Keratinocyte (primary cell): ENCODE measurements around the gene LEAP2.

ENCODE experiments used
- CTCF ChIP-seq, 3 experiments: IDR thresholded peaks in 1 of 3; conservative IDR thresholded peaks in 1 of 3; optimal IDR thresholded peaks in 1 of 3; 2 replicates in 2 of 3; 3 replicates in 1 of 3; pipeline versions ENCODE3 to v1.5.1; 2011; ENCODE audit warnings: low read length in 3 of 3, mild to moderate bottlenecking in 3 of 3, moderate library complexity in 2 of 3, control low read depth in 1 of 3, inconsistent platforms in 1 of 3; ENCODE audit not compliant: insufficient read depth in 2 of 3; ENCODE audit errors: extremely low read depth in 1 of 3
- EZH2 ChIP-seq: IDR thresholded peaks from one replicate; pipeline ENCODE4 v1.6.1; 2012; ENCODE audit warnings: inconsistent platforms, mild to moderate bottlenecking, low read length, moderate library complexity

GRCh38 chr5:132870801-132871200 is 2.7 kb upstream of the LEAP2 start:
- TF ChIP-seq CTCF (optimal IDR thresholded peaks at IDR 0.05 in 1 of 3, IDR thresholded peaks at IDR 0.05 in 1 of 3, conservative IDR thresholded peaks at IDR 0.05 in 1 of 3; ENCODE audit: extremely low read depth in 1 of 3, insufficient read depth in 2 of 3, low read length in 3 of 3) (no peak), EZH2 (no peak)
